ENCODE results near the gene POU6F2. TPM values are rescaled to one million over a fixed set of nuclear protein-coding genes. Genes with fewer than 3 reads are reported as not detected.

The POU6F2 gene
- total and polyA plus RNA-seq, 2 experiments from 2014 or later: 7.2 to 7.3 TPM

GRCh38 chr7:39027491-39027890 is 49.8 kb downstream of the POU6F2 start:
- no peak for ATAC-seq
- Histone ChIP-seq H3K36me3 (ENCODE audit: insufficient read depth) (no peaks in the 10 kb centered on the region), H3K9me2 (ENCODE audit: insufficient read depth) (no peaks in the 10 kb centered on the region), H2AFZ (no peak overlapping the region), H3K4me1 (ENCODE audit: insufficient read depth) (no peaks in the 10 kb centered on the region), H3K79me2 (replicated peaks; ENCODE audit: insufficient read depth) (0 out of 2 replicates have a peak, but pooled peaks cover 9% of the 10 kb centered on the region), H3K27me3 (ENCODE audit: insufficient read depth) (no peaks in the 10 kb centered on the region), H4K20me1 (replicated peaks; ENCODE audit: insufficient read depth) (no peaks in the 10 kb centered on the region), H3K4me2 (no peak overlapping the region), H3K4me3 (no peak overlapping the region), H3F3A (replicated peaks; ENCODE audit: low read depth) (no peaks in the 10 kb centered on the region), H3K27ac (ENCODE audit: low read depth) (no peak overlapping the region)
- Mint-ChIP-seq H3K4me1 (peaks cover 10% of the 10 kb centered on the region), H3K27ac (no peak overlapping the region), H3K9me3 (peaks cover 7% of the 10 kb centered on the region; the same call in 2 of the 3 replicates), H3K27me3 (ENCODE audit: insufficient read depth, low read depth, poor library complexity) (no peaks in the 10 kb centered on the region), H3K36me3 (ENCODE audit: low read depth) (peaks cover 4% of the 10 kb centered on the region; the same call in 1 of the 3 replicates), H3K4me3 (no peak overlapping the region)
- TF ChIP-seq REST (IDR thresholded peaks at IDR 0.05; ENCODE audit: unreplicated experiment) (no peak), ETS1 (IDR thresholded peaks at IDR 0.05) (no peak), CTCF (conservative IDR thresholded peaks at IDR 0.05; ENCODE audit: low read depth in 2 of 2) (no peak), EZH2 (IDR thresholded peaks at IDR 0.05; ENCODE audit: low read depth, unreplicated experiment) (no peak), NANOG (IDR thresholded peaks at IDR 0.05; ENCODE audit: borderline replicate concordance) (no peak), STAT1 (IDR thresholded peaks at IDR 0.05; ENCODE audit: unreplicated experiment) (no peak), POLR2AphosphoS5 (IDR thresholded peaks at IDR 0.05; ENCODE audit: low read depth) (no peak), ZNF331 (CRISPR knock-in tag; IDR thresholded peaks at IDR 0.05; ENCODE audit: low read depth) (no peak), JUNB (IDR thresholded peaks at IDR 0.05; ENCODE audit: unreplicated experiment) (no peak), ZNF462 (CRISPR knock-in tag; IDR thresholded peaks at IDR 0.05) (no peak), EZH2phosphoT487 (IDR thresholded peaks at IDR 0.05; ENCODE audit: unreplicated experiment) (no peak), CREB1 (CRISPR knock-in tag; IDR thresholded peaks at IDR 0.05; ENCODE audit: low read depth) (no peak)
- no peak for DNase-seq (ENCODE audit: low spot score)

Measured in GM23338 (cell line).